H1 (cell line): ENCODE results near the gene HSD11B1L. TPM values are rescaled to one million over a fixed set of nuclear protein-coding genes. Genes with fewer than 3 reads are reported as not detected.

Experiments
- CTCF ChIA-PET: fragments of 300-600 bp; sonication (Branson Sonifier 250); formaldehyde crosslinking; loops from one replicate; lab custom pipeline; 2021; ENCODE audit not compliant: partially characterized antibody; lab: Charles Lee
- POLR2A ChIA-PET: fragments of 300-600 bp; sonication (Branson Sonifier 250); formaldehyde crosslinking; loops from one replicate; lab custom pipeline; 2021; ENCODE audit warnings: inconsistent platforms; ENCODE audit not compliant: partially characterized antibody; lab: Charles Lee
- DNase-seq, 2 experiments: peaks; one replicate each; pipeline versions ENCODE4 v3.0.0 to v3.0.0-alpha.2; 2010 to 2022; ENCODE audit warnings: low spot score in 2 of 2, low read depth in 1 of 2, mixed read lengths in 1 of 2
- FAIRE-seq: peaks from 2 replicates; lab custom pipeline; 2011; peaks lifted over from hg19 to GRCh38; lab: Jason Lieb, UNC
- H2AFZ ChIP-seq: 2 replicates; pipeline ENCODE4 v1.8.1; 2012; ENCODE audit warnings: low read length, inconsistent platforms
- H2AK5ac ChIP-seq: 2 replicates; pipeline ENCODE4 v1.6.1; 2013; ENCODE audit warnings: low read depth, low read length
- H2BK120ac ChIP-seq: replicated peaks from 2 replicates; pipeline ENCODE3; 2013; ENCODE audit warnings: low read depth, low read length, inconsistent platforms
- H2BK12ac ChIP-seq: 2 replicates; pipeline ENCODE4 v1.6.1; 2013; ENCODE audit warnings: low read depth, low read length
- H2BK15ac ChIP-seq: 2 replicates; pipeline ENCODE4 v1.6.1; 2013; ENCODE audit warnings: low read length
- H2BK20ac ChIP-seq: 2 replicates; pipeline ENCODE4 v1.6.1; 2013; ENCODE audit warnings: low read length
- H2BK5ac ChIP-seq: 2 replicates; pipeline ENCODE4 v1.6.1; 2013; ENCODE audit warnings: low read depth, low read length
- H3K14ac ChIP-seq: 2 replicates; pipeline ENCODE4 v1.6.1; 2013; ENCODE audit warnings: inconsistent platforms; ENCODE audit not compliant: insufficient read length
- H3K18ac ChIP-seq: 2 replicates; pipeline ENCODE4 v1.6.1; 2013; ENCODE audit warnings: low read length; ENCODE audit errors: extremely low read depth
- H3K23ac ChIP-seq: 2 replicates; pipeline ENCODE4 v1.6.1; 2013; ENCODE audit warnings: inconsistent platforms; ENCODE audit not compliant: insufficient read length
- H3K23me2 ChIP-seq: 2 replicates; pipeline ENCODE4 v1.6.1; 2013; ENCODE audit warnings: low read depth, low read length
- H3K27ac ChIP-seq: 2 replicates; pipeline ENCODE4 v1.6.1; 2011; ENCODE audit warnings: low read depth, low read length, inconsistent platforms
- H3K27me3 ChIP-seq, 4 experiments: replicated peaks in 1 of 4; 1 replicate in 1 of 4; 2 replicates in 3 of 4; pipeline versions ENCODE4 v1.6.1 to v1.8.1; 2011 to 2013; ENCODE audit warnings: low read length in 3 of 4, mild to moderate bottlenecking in 3 of 4, inconsistent platforms in 2 of 4, mixed read lengths in 2 of 4, moderate library complexity in 1 of 4; ENCODE audit not compliant: control insufficient read depth in 3 of 4, insufficient read depth in 3 of 4; ENCODE audit errors: extremely low read depth in 1 of 4
- H3K36me3 ChIP-seq, 4 experiments: 2 replicates each; pipeline versions ENCODE4 v1.6.1 to v1.8.1; 2011 to 2013; ENCODE audit warnings: mild to moderate bottlenecking in 4 of 4, low read length in 3 of 4, moderate library complexity in 2 of 4, control low read depth in 1 of 4, inconsistent platforms in 1 of 4; ENCODE audit not compliant: insufficient read depth in 4 of 4, control insufficient read depth in 2 of 4
- H3K4ac ChIP-seq: replicated peaks from 2 replicates; pipeline ENCODE3; 2013; ENCODE audit warnings: low read length, low read depth, mixed read lengths, inconsistent platforms; ENCODE audit not compliant: insufficient read length
- H3K4me1 ChIP-seq, 4 experiments: replicated peaks in 1 of 4; 1 replicate in 1 of 4; 2 replicates in 3 of 4; pipeline versions ENCODE4 v1.6.1 to v1.8.1; 2011 to 2013; ENCODE audit warnings: low read length in 3 of 4, inconsistent platforms in 2 of 4, mixed read lengths in 1 of 4; ENCODE audit not compliant: insufficient read depth in 4 of 4, control insufficient read depth in 3 of 4
- H3K4me2 ChIP-seq, 2 experiments: 2 replicates each; pipeline versions ENCODE4 v1.6.1 to v1.8.1; 2011 to 2013; ENCODE audit warnings: low read depth in 2 of 2, low read length in 2 of 2, control low read depth in 1 of 2, inconsistent platforms in 1 of 2, mild to moderate bottlenecking in 1 of 2; ENCODE audit not compliant: insufficient read depth in 1 of 2
- H3K4me3 ChIP-seq, 4 experiments: fragments of 200-600, 300-600 bp in 1 of 4; sonication (generic), shearing (Covaris generic), sonication (Bioruptor Twin) in 1 of 4; 2 replicates each; pipeline versions ENCODE4 v1.5.1 to v1.8.1; 2011 to 2016; ENCODE audit warnings: low read length in 4 of 4, low read depth in 3 of 4, control low read depth in 2 of 4, inconsistent platforms in 2 of 4, mild to moderate bottlenecking in 2 of 4, mixed read lengths in 1 of 4, moderate library complexity in 1 of 4; ENCODE audit not compliant: insufficient read depth in 2 of 4; ENCODE audit errors: extremely low read depth in 1 of 4
- H3K56ac ChIP-seq: replicated peaks from 2 replicates; pipeline ENCODE3; 2013; ENCODE audit warnings: low read depth, mild to moderate bottlenecking, mixed read lengths, low read length, inconsistent platforms; ENCODE audit not compliant: insufficient read length
- H3K79me1 ChIP-seq: 2 replicates; pipeline ENCODE4 v1.6.1; 2013; ENCODE audit warnings: low read depth, low read length, control low read depth
- H3K79me2 ChIP-seq, 2 experiments: 2 replicates each; pipeline versions ENCODE4 v1.6.1 to v1.8.1; 2012 to 2013; ENCODE audit warnings: low read length in 2 of 2, mild to moderate bottlenecking in 2 of 2, inconsistent platforms in 1 of 2; ENCODE audit not compliant: insufficient read depth in 2 of 2, control insufficient read depth in 1 of 2
- H3K9ac ChIP-seq, 4 experiments: replicated peaks in 1 of 4; 1 replicate in 1 of 4; 2 replicates in 3 of 4; pipeline versions ENCODE4 v1.6.1 to v1.8.1; 2011 to 2013; ENCODE audit warnings: low read depth in 3 of 4, low read length in 3 of 4, control low read depth in 2 of 4, mild to moderate bottlenecking in 2 of 4, moderate library complexity in 2 of 4, inconsistent platforms in 1 of 4; ENCODE audit errors: extremely low read depth in 1 of 4
- H3K9me3 ChIP-seq, 2 experiments: 2 replicates each; pipeline versions ENCODE4 v1.6.1 to v1.8.1; 2012 to 2013; ENCODE audit warnings: mild to moderate bottlenecking in 2 of 2, moderate library complexity in 2 of 2, control low read depth in 1 of 2, inconsistent platforms in 1 of 2, low read depth in 1 of 2, low read length in 1 of 2, mixed read lengths in 1 of 2; ENCODE audit not compliant: insufficient read depth in 2 of 2
- H4K20me1 ChIP-seq, 2 experiments: replicated peaks in 1 of 2; 2 replicates each; pipeline versions ENCODE3 to v1.8.1; 2011 to 2013; ENCODE audit warnings: inconsistent platforms in 2 of 2, low read length in 2 of 2, mild to moderate bottlenecking in 1 of 2; ENCODE audit not compliant: insufficient read depth in 2 of 2, control insufficient read depth in 1 of 2
- H4K5ac ChIP-seq: 2 replicates; pipeline ENCODE4 v1.6.1; 2013; ENCODE audit warnings: low read length, low read depth, mixed read lengths, inconsistent platforms; ENCODE audit not compliant: insufficient read length
- H4K8ac ChIP-seq: 2 replicates; pipeline ENCODE4 v1.8.0; 2013; ENCODE audit warnings: mild to moderate bottlenecking, moderate library complexity, low read length, inconsistent platforms; ENCODE audit not compliant: insufficient read depth; ENCODE audit errors: extremely low read depth
- H4K91ac ChIP-seq: replicated peaks from 2 replicates; pipeline ENCODE3; 2013; ENCODE audit warnings: low read length, mixed read lengths, inconsistent platforms; ENCODE audit not compliant: insufficient read length
- ATF2 ChIP-seq: IDR thresholded peaks from 2 replicates; pipeline ENCODE4 v1.6.1; 2012; ENCODE audit warnings: low read length, inconsistent platforms
- BCL11A ChIP-seq, 2 experiments: IDR thresholded peaks; one replicate each; pipeline ENCODE4 v1.6.1; 2011; ENCODE audit warnings: low read depth in 2 of 2, low read length in 2 of 2, mild to moderate bottlenecking in 2 of 2
- EGR1 ChIP-seq: IDR thresholded peaks from 2 replicates; pipeline ENCODE4 v1.6.1; 2011; ENCODE audit warnings: low read depth, low read length, borderline replicate concordance
- JUN ChIP-seq: IDR thresholded peaks from 2 replicates; pipeline ENCODE4 v1.6.1; 2011; ENCODE audit warnings: low read depth, mild to moderate bottlenecking, improper control_type of control experiment, low read length
- MAFK ChIP-seq: IDR thresholded peaks from 2 replicates; pipeline ENCODE4 v1.6.1; 2012; ENCODE audit warnings: low read depth, mild to moderate bottlenecking, improper control_type of control experiment, low read length
- PHF8 ChIP-seq: fragments of 200-600 bp; sonication (generic); conservative IDR thresholded peaks from 2 replicates; pipeline ENCODE4 v1.7.1; 2012; ENCODE audit warnings: low read depth, mild to moderate bottlenecking, inconsistent platforms, low read length, moderate library complexity
- POU5F1 ChIP-seq: IDR thresholded peaks from 2 replicates; pipeline ENCODE4 v1.6.1; 2011; ENCODE audit warnings: low read depth, mild to moderate bottlenecking, low read length, moderate library complexity
- ZNF274 ChIP-seq: IDR thresholded peaks from 2 replicates; pipeline ENCODE4 v1.7.0; 2012; ENCODE audit warnings: low read length, borderline replicate concordance; ENCODE audit errors: extremely low read depth
- WGBS, 2 experiments: shearing (Covaris generic) in 1 of 2; methylation state at CpG; one replicate each; pipeline versions ENCODE4 v1.1.6 to v1.1.7; 2013 to 2015; ENCODE audit warnings: low lambda C conversion rate in 2 of 2, mixed read lengths in 2 of 2, inconsistent platforms in 1 of 2, low coverage in 1 of 2, missing lambda C conversion rate in 1 of 2; ENCODE audit not compliant: insufficient replicate concordance in 2 of 2, insufficient coverage in 1 of 2, insufficient read length in 1 of 2; ENCODE audit errors: extremely low coverage in 1 of 2, missing lambda C conversion rate in 1 of 2; 5-methylcytosine and 5-hydroxymethylcytosine counted together
- polyA plus RNA-seq, 7 experiments: library from polyadenylated mRNA; depleted of rRNA in 3 of 7; stranded (reverse) in 5 of 7; unstranded in 2 of 7; fragments of >200 nt in 5 of 7; fragments of 200-250 nt in 2 of 7; gene quantifications; 1 replicate in 5 of 7; 2 replicates in 1 of 7; 4 replicates in 1 of 7; pipeline versions ENCODE4 v1.2.1 to v1.2.3, GENCODE V29; 2011 to 2013; ENCODE audit warnings: missing spikeins in 2 of 7, mixed read lengths in 2 of 7
- total RNA-seq: library from RNA; stranded (reverse); fragmentation: NEBNext Ultra II Directional; extraction: Animal tissue kit (Norgen Biotek cat#: 25700); gene quantifications from 2 replicates; pipeline ENCODE4 v1.2.1, GENCODE V29; 2021

The HSD11B1L gene
- total and polyA plus RNA-seq, 2 of the 8 experiments (the other 6 are each of a cell fraction or from before 2014, with no cell fraction given), result 8.2 to 20.6 TPM

DNA sequence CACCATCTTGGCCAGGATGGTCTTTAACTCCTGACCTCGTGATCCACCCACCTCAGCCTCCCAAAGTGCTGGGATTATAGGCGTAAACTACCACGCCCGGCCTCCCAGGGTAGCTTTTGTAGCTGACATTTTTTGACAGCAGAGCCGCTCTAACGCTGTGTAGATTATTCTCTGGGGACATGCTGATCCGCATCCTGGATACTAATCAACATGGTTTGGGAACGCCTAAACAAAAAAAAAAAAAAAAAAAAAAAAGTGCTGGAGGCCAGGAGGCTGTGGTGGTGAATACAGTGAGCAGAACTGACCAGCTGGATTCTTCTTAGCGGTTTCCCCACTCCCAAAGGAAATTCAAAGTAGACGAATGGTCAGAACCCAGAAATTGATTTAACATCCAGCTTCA lies 34.0 kb downstream of the HSD11B1L start:
- Histone ChIP-seq H2BK20ac (no peak overlapping the region), H3K27ac (no peak overlapping the region), H3K23me2 (peaks cover 5% of the 10 kb centered on the region; the same call in 1 of the 2 replicates), H3K9ac (no peak overlapping the region), H3K4ac (no peak overlapping the region), H2BK120ac (no peak overlapping the region), H4K91ac (no peak overlapping the region), H2AFZ (no peak overlapping the region), H3K56ac (no peak overlapping the region), H2BK15ac (no peak overlapping the region), H4K8ac (no peak overlapping the region), H3K14ac (no peak overlapping the region), H3K4me2 (no peak overlapping the region), H3K23ac (no peak overlapping the region), H3K4me1 (no peaks in the 10 kb centered on the region; a peak in 1 of 7 replicates), H2BK5ac (no peak overlapping the region), H3K4me3 (no peak overlapping the region), H2AK5ac (no peak overlapping the region), H3K79me2 (peaks cover 34 to 49% of the 10 kb centered on the region in 2 experiments), H2BK12ac (no peak overlapping the region)
- CTCF ChIA-PET, result interaction anchor here (0.5 to 1.5 kb wide), 2 partner anchors 66 to 229 kb away, joined by 3 read pairs; no protein-coding TSS in a partner anchor
- FAIRE-seq, result no peak
- TF ChIP-seq BCL11A (IDR thresholded peaks at IDR 0.05; ENCODE audit: low read depth in 2 of 2, low read length in 2 of 2) (no peak), EGR1 (no peak), ATF2 (no peak), PHF8 (no peak), MAFK (no peak), POU5F1 (no peak), JUN (no peak), ZNF274 (no peak)
- TF ChIP-seq, all 59 proteins: peak for 0
- Histone ChIP-seq H4K20me1 (peaks cover 13 to 17% of the 10 kb centered on the region in 2 experiments), H3K79me1 (peaks cover 13% of the 10 kb centered on the region), H3K36me3 (peaks cover 30 to 47% (median 40%) of the 10 kb centered on the region in 4 experiments), H4K5ac (no peak overlapping the region), H3K9me3 (no peaks in the 10 kb centered on the region), H3K27me3 (no peaks in the 10 kb centered on the region), H3K18ac (no peak overlapping the region)
- WGBS, 2 experiments, result 90% methylated on average over 10 of the region's 10 CpGs; no CpG with 5 or more reads in 1 of the 2 experiments
- POLR2A ChIA-PET, result interaction anchor here (0.6 to 22.4 kb wide), 5 partner anchors 10 to 195 kb away, joined by 3 to 620 read pairs (median 4); partner anchors contain the start of genes HSD11B1L and RPL36
- no peak for DNase-seq
